HL-60 (cell line): ENCODE measurements around the gene LGR4.

Source experiments
- POLR2AphosphoS5 ChIP-seq: IDR thresholded peaks from 2 replicates; pipeline ENCODE4 v1.6.1; 2012; ENCODE audit warnings: low read depth
- TF ChIP-seq, protein P1 (sequence below): IDR thresholded peaks from one replicate; pipeline ENCODE4 v1.5.1; 2011; ENCODE audit warnings: low read length, control low read depth, inconsistent platforms; ENCODE audit not compliant: insufficient read depth

DNA sequence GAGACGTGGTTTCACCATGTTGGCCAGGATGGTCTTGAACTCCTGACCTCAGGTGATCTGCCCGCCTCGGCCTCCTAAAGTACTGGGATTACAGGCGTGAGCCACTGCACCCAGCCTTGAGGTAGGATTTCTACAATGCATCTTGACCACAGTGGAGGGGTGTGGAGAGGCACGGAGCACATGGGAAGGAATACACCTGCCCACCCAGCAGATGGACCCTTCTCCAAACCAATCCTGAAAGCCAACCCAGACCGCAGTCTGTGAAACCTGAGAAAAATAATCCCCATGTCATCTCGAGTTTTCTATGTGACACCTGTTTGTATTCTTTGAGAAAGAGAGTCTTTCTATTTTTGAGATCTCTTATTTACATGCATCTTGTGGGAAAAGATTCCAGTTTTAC, 32.5 kb downstream of the LGR4 start:
- TF ChIP-seq POLR2AphosphoS5 = no peak
- TF ChIP-seq, protein P1, sequence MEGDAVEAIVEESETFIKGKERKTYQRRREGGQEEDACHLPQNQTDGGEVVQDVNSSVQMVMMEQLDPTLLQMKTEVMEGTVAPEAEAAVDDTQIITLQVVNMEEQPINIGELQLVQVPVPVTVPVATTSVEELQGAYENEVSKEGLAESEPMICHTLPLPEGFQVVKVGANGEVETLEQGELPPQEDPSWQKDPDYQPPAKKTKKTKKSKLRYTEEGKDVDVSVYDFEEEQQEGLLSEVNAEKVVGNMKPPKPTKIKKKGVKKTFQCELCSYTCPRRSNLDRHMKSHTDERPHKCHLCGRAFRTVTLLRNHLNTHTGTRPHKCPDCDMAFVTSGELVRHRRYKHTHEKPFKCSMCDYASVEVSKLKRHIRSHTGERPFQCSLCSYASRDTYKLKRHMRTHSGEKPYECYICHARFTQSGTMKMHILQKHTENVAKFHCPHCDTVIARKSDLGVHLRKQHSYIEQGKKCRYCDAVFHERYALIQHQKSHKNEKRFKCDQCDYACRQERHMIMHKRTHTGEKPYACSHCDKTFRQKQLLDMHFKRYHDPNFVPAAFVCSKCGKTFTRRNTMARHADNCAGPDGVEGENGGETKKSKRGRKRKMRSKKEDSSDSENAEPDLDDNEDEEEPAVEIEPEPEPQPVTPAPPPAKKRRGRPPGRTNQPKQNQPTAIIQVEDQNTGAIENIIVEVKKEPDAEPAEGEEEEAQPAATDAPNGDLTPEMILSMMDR = no peak
